CD4-positive, CD25-positive, alpha-beta regulatory T cell (primary cell): Measurements from ENCODE around the gene SDS. TPM values are rescaled to one million over a fixed set of nuclear protein-coding genes. Genes with fewer than 3 reads are reported as not detected.

Experiments
- ATAC-seq, 2 donors: fragments of 150-1000 bp; cut with Tn5 transposase; one replicate each; pipeline ENCODE4 v1.10.0; 2021; ENCODE audit warnings: low read depth in 2 of 2, moderate number of reproducible peaks in 2 of 2, moderate library complexity in 1 of 2
- DNase-seq, 3 donors: peaks; one replicate each; pipeline versions ENCODE4 v3.0.0 to v3.0.0-alpha.2; 2012 to 2022; ENCODE audit warnings: mixed read lengths in 1 of 3
- H3K27ac ChIP-seq: one replicate; pipeline ENCODE4 v1.7.0; 2013; ENCODE audit warnings: mild to moderate bottlenecking, low read length; ENCODE audit not compliant: insufficient read depth, poor library complexity, severe bottlenecking
- H3K27me3 ChIP-seq: one replicate; pipeline ENCODE4 v1.7.0; 2013; ENCODE audit warnings: low read length; ENCODE audit not compliant: control insufficient read depth, insufficient read depth
- H3K36me3 ChIP-seq: one replicate; pipeline ENCODE4 v1.7.0; 2013; ENCODE audit warnings: mild to moderate bottlenecking, low read length, moderate library complexity; ENCODE audit not compliant: control insufficient read depth, insufficient read depth
- H3K4me1 ChIP-seq: 2 replicates; pipeline ENCODE4 v1.7.0; 2013; ENCODE audit warnings: mild to moderate bottlenecking, low read length; ENCODE audit not compliant: insufficient read depth, control insufficient read depth, poor library complexity, severe bottlenecking
- H3K4me3 ChIP-seq: one replicate; pipeline ENCODE4 v1.7.0; 2013; ENCODE audit warnings: low read depth, mild to moderate bottlenecking, low read length, moderate library complexity
- H3K9me3 ChIP-seq, 2 experiments: 1 replicate in 1 of 2; 2 replicates in 1 of 2; pipeline ENCODE4 v1.7.0; 2013; ENCODE audit warnings: low read length in 2 of 2, mild to moderate bottlenecking in 1 of 2, moderate library complexity in 1 of 2; ENCODE audit not compliant: control insufficient read depth in 2 of 2
- H3K27ac Mint-ChIP-seq, 3 donors: one replicate each; pipeline ENCODE4 v1.8.0; 2020 to 2022; ENCODE audit warnings: mild to moderate bottlenecking in 3 of 3, mixed read lengths in 3 of 3, moderate library complexity in 2 of 3
- H3K27me3 Mint-ChIP-seq: one replicate; pipeline ENCODE4 v1.8.0; 2022; ENCODE audit warnings: mild to moderate bottlenecking, mixed read lengths
- H3K36me3 Mint-ChIP-seq: one replicate; pipeline ENCODE4 v1.8.0; 2020; ENCODE audit warnings: mixed read lengths
- H3K4me1 Mint-ChIP-seq, 4 donors: one replicate each; pipeline ENCODE4 v1.8.0; 2020 to 2022; ENCODE audit warnings: mixed read lengths in 4 of 4, mild to moderate bottlenecking in 1 of 4
- H3K4me3 Mint-ChIP-seq, 4 donors: one replicate each; pipeline ENCODE4 v1.8.0; 2020 to 2022; ENCODE audit warnings: mild to moderate bottlenecking in 4 of 4, mixed read lengths in 4 of 4, moderate library complexity in 3 of 4
- H3K9me3 Mint-ChIP-seq, 7 donors: one replicate each; pipeline ENCODE4 v1.8.0; 2020 to 2022; ENCODE audit warnings: mixed read lengths in 7 of 7, mild to moderate bottlenecking in 3 of 7, moderate library complexity in 2 of 7
- polyA plus RNA-seq, 4 donors: library from polyadenylated mRNA; unstranded; fragments of 300-500 nt; fragmentation: Illumina TruSeq; gene quantifications; one replicate each; pipeline ENCODE4 v1.2.3, GENCODE V29; 2021
- total RNA-seq: library from RNA; stranded (reverse); gene quantifications from one replicate; pipeline ENCODE4 v1.2.3, GENCODE V29; 2022

Gene SDS
- total and polyA plus RNA-seq, 5 donors from 2014 or later: not detected

GRCh38 chr12:113396828-113397496, 6.7 kb downstream of the SDS start:
- no peaks in the 10 kb centered on the region for H3K27me3 Mint-ChIP-seq
- ATAC-seq: no peak
- no peaks in the 10 kb centered on the region for H3K9me3 Mint-ChIP-seq
- DNase-seq: no peak
- H3K4me3 Mint-ChIP-seq: no peak overlapping the region
- H3K36me3 ChIP-seq: no peaks in the 10 kb centered on the region
- H3K4me3 ChIP-seq: no peak overlapping the region
- H3K36me3 Mint-ChIP-seq: no peaks in the 10 kb centered on the region
- no peaks in the 10 kb centered on the region for H3K9me3 ChIP-seq
- no peak overlapping the region for H3K27ac Mint-ChIP-seq
- no peaks in the 10 kb centered on the region for H3K4me1 Mint-ChIP-seq
- H3K4me1 ChIP-seq: no peaks in the 10 kb centered on the region
- no peaks in the 10 kb centered on the region for H3K27me3 ChIP-seq
- no peak overlapping the region for H3K27ac ChIP-seq

DNA sequence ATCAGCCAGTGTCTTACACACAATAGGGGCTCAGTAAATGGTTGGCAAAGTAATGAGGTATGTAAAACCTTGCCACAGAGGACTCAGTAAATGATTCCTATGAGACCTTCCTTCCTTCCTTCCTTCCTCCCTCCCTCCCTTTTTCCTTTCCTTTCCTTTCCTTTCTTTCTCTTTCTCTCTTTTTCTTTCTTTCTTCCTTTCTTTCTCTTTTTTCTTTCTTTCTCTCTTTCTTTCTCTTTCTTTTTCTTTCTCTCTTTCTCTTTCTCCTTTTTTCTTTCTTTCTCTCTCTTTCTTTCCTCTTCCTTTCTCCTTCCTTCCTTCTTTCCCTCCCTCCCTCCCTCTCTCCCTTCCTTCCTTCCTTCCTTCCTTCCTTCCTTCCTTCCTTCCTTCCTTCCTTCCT, 7.5 kb downstream of the SDS start:
- Histone ChIP-seq H3K4me3 (no peak overlapping the region), H3K36me3 (no peaks in the 10 kb centered on the region), H3K27me3 (no peaks in the 10 kb centered on the region), H3K27ac (no peak overlapping the region), H3K9me3 (no peaks in the 10 kb centered on the region), H3K4me1 (no peaks in the 10 kb centered on the region)
- DNase-seq (no peak), ATAC-seq (no peak)
- no peaks in the 10 kb centered on the region for H3K4me1 Mint-ChIP-seq
- H3K9me3 Mint-ChIP-seq: no peaks in the 10 kb centered on the region
- no peak overlapping the region for H3K4me3 Mint-ChIP-seq
- H3K27ac Mint-ChIP-seq: no peak overlapping the region
- no peaks in the 10 kb centered on the region for H3K27me3 Mint-ChIP-seq
- H3K36me3 Mint-ChIP-seq: no peaks in the 10 kb centered on the region

DNA sequence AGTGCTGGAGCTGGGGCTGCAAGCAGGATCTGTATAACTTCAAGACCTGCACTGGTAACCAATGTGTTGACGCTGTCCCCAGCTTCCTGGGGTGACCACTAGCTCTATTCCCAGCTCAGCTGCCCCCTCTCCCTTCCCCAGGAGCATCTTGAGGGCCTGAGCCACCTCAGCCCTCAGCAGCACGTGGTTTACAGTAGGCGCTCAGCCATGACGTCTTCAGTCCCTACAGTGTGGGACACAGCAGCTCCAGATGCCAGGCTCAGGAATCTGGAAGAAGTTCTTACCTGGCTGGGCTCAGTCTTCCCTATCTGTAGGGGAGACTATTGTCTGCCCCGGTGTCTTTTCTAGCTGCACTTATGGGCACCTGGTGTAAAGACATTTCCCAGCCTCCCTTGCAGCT, 8.6 kb downstream of the SDS start:
- Histone ChIP-seq H3K36me3 (no peaks in the 10 kb centered on the region), H3K9me3 (no peaks in the 10 kb centered on the region), H3K27ac (no peak overlapping the region), H3K4me3 (no peak overlapping the region), H3K27me3 (no peaks in the 10 kb centered on the region), H3K4me1 (no peaks in the 10 kb centered on the region)
- DNase-seq: no peak
- Mint-ChIP-seq H3K4me1 (no peaks in the 10 kb centered on the region), H3K36me3 (no peaks in the 10 kb centered on the region), H3K4me3 (peak overlapping the region in 1 of 4 donors; percentile 47), H3K27ac (no peak overlapping the region), H3K27me3 (no peaks in the 10 kb centered on the region), H3K9me3 (no peaks in the 10 kb centered on the region)
- ATAC-seq: no peak

DNA sequence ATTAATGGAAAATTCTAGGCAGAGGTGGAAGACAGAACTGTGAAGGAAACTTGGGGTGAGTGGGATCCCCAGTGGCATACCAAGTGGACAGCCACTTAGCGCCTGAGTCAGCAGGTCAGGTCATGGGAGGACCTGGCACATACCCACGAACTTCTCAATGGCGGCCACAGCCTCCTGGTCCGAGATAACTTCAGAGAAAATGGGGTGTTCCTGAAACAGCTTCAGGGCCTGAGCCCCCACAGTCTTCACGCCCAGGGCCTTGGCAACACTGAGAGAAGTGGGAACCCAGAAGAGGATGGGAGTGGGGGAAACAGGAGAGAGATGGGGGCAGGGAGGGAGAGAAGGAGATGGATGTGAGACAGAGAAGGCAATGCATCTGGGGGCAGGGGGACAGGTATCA, 9.9 kb downstream of the SDS start:
- peaks cover 3% of the 10 kb centered on the region for H3K36me3 ChIP-seq
- H3K4me3 ChIP-seq: no peak overlapping the region
- Mint-ChIP-seq H3K27me3 (no peaks in the 10 kb centered on the region), H3K27ac (peak overlapping the region in 1 of 3 donors; percentile 14), H3K4me3 (no peak overlapping the region), H3K9me3 (no peaks in the 10 kb centered on the region), H3K4me1 (no peaks in the 10 kb centered on the region), H3K36me3 (peaks cover 1% of the 10 kb centered on the region)
- no peaks in the 10 kb centered on the region for H3K4me1 ChIP-seq
- no peaks in the 10 kb centered on the region for H3K9me3 ChIP-seq
- DNase-seq: no peak
- ATAC-seq: no peak
- no peak overlapping the region for H3K27ac ChIP-seq
- no peaks in the 10 kb centered on the region for H3K27me3 ChIP-seq

GRCh38 chr12:113392988-113393579, 10.6 kb downstream of the SDS start:
- H3K9me3 Mint-ChIP-seq: no peaks in the 10 kb centered on the region
- no peak overlapping the region for H3K4me3 Mint-ChIP-seq
- DNase-seq: no peak
- H3K4me1 ChIP-seq: no peaks in the 10 kb centered on the region
- ATAC-seq: no peak
- no peaks in the 10 kb centered on the region for H3K9me3 ChIP-seq
- H3K36me3 ChIP-seq: peaks cover 5% of the 10 kb centered on the region
- no peaks in the 10 kb centered on the region for H3K4me1 Mint-ChIP-seq
- H3K36me3 Mint-ChIP-seq: peaks cover 4% of the 10 kb centered on the region
- H3K27me3 Mint-ChIP-seq: no peaks in the 10 kb centered on the region
- no peaks in the 10 kb centered on the region for H3K27me3 ChIP-seq
- no peak overlapping the region for H3K4me3 ChIP-seq
- no peak overlapping the region for H3K27ac ChIP-seq
- no peak overlapping the region for H3K27ac Mint-ChIP-seq

GRCh38 chr12:113392520-113392919, 11.2 kb downstream of the SDS start:
- H3K9me3 Mint-ChIP-seq: no peaks in the 10 kb centered on the region
- no peaks in the 10 kb centered on the region for H3K4me1 ChIP-seq
- H3K4me1 Mint-ChIP-seq: no peaks in the 10 kb centered on the region
- H3K27me3 Mint-ChIP-seq: no peaks in the 10 kb centered on the region
- H3K27ac Mint-ChIP-seq: no peak overlapping the region
- peaks cover 4% of the 10 kb centered on the region for H3K36me3 Mint-ChIP-seq
- no peaks in the 10 kb centered on the region for H3K9me3 ChIP-seq
- H3K4me3 ChIP-seq: no peak overlapping the region
- H3K36me3 ChIP-seq: peaks cover 5% of the 10 kb centered on the region
- no peak overlapping the region for H3K27ac ChIP-seq
- no peak for DNase-seq
- no peak for ATAC-seq
- no peaks in the 10 kb centered on the region for H3K27me3 ChIP-seq
- no peak overlapping the region for H3K4me3 Mint-ChIP-seq

DNA sequence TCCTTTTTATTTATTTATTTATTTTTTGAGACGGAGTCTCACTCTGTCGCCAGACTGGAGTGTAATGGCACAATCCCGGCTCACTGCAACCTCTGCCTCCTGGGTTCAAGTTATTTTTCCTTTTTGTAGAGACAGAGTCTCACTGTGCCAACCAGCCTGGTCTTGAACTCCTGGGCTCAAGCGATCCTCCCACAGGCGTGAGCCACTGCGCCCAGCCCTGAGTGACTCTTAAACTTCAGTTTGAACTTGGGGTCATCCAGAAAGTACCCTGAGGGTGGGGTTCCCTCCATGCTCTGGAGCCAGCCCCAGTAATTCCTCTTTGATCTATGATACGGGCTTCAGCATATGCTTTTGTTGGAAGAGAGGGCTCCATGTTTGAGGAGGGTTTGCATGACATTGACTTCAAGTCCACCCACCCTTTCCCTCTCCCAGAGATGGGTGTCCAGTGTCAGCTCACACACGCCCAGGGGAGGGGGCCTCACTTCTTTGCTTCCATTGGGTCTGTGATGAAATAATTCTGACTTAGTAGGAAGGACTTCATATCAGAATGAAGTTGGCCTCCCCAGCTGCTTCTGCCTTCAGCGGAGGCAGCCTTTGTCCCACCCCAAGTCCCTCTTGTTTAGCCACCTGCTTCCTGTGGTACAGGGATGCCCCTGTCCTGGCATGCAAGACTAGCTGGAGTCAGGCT, 11.9 kb downstream of the SDS start:
- Mint-ChIP-seq H3K9me3 (no peaks in the 10 kb centered on the region), H3K4me3 (no peak overlapping the region), H3K36me3 (peaks cover 10% of the 10 kb centered on the region), H3K27ac (no peak overlapping the region), H3K27me3 (no peaks in the 10 kb centered on the region), H3K4me1 (no peaks in the 10 kb centered on the region)
- no peak for ATAC-seq
- DNase-seq: no peak
- Histone ChIP-seq H3K9me3 (no peaks in the 10 kb centered on the region), H3K27me3 (no peaks in the 10 kb centered on the region), H3K27ac (no peak overlapping the region), H3K36me3 (peaks cover 5% of the 10 kb centered on the region), H3K4me1 (no peaks in the 10 kb centered on the region), H3K4me3 (no peak overlapping the region)

- Mint-ChIP-seq H3K4me1 (no peaks in the 10 kb centered on the region), H3K27ac (no peak overlapping the region), H3K9me3 (no peaks in the 10 kb centered on the region), H3K4me3 (no peak overlapping the region), H3K27me3 (no peaks in the 10 kb centered on the region), H3K36me3 (peaks cover 11% of the 10 kb centered on the region)
- H3K9me3 ChIP-seq: no peaks in the 10 kb centered on the region
- H3K27me3 ChIP-seq: no peaks in the 10 kb centered on the region
- H3K27ac ChIP-seq: no peak overlapping the region
- no peak for ATAC-seq
- DNase-seq: no peak
- no peak overlapping the region for H3K4me3 ChIP-seq
- no peaks in the 10 kb centered on the region for H3K4me1 ChIP-seq
- H3K36me3 ChIP-seq: peaks cover 5% of the 10 kb centered on the region
Measured at GRCh38 chr12:113391145-113391544, 12.5 kb downstream of the SDS start.
